Left lobe of liver (tissue), 2 donors: ENCODE data around the gene PLCB1. TPM values are rescaled to one million over a fixed set of nuclear protein-coding genes. Genes with fewer than 3 reads are reported as not detected.

Experiments used
- ATAC-seq: fragments of 200-7000 bp; cut with Tn5 transposase; one replicate; pipeline ENCODE4 v1.9.1; 2020; ENCODE audit warnings: mild to moderate bottlenecking, moderate library complexity
- DNase-seq: peaks from one replicate; pipeline ENCODE4 v3.0.0-alpha.2; 2020; ENCODE audit warnings: low spot score
- total RNA-seq: library from RNA; stranded (reverse); gene quantifications from one replicate; pipeline ENCODE4 v1.2.1, GENCODE V29; 2021
- donor health status: DM: no; HTN: no; CAD: no; lungs with moderate emphysema.
- donor health status: DM: no; HTN: yes; CAD: no.

PLCB1 gene
- total RNA-seq, 1 donor from 2014 or later: 3.9 TPM

DNA sequence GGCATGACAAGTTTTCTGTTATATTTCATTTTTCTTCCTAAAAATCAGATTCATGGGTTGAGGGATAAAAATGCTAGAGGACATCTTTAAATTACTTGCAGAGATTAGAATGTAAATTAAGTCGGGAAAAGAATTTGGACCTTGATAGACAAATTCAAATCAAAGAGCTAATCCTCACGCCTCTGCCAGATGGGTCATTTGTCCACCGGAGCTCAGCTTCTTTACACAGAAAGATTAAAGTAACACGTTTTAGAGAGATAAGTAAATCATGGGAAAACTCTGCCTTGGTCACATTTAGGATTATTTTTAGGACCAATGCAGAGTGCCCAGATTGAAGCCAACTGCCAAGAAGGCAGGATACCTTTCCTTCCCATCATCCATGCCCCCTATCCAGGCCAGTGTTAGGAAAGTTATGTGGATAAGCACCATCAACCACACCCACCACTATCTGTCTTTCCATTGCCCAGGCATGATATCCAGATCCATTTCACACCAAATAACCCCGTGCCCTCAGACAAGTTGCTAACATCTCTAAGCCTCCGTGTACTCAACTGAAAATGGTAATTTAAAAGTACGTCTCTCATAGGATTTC, 539.4 kb downstream of the PLCB1 start:
- no peak for ATAC-seq

DNA sequence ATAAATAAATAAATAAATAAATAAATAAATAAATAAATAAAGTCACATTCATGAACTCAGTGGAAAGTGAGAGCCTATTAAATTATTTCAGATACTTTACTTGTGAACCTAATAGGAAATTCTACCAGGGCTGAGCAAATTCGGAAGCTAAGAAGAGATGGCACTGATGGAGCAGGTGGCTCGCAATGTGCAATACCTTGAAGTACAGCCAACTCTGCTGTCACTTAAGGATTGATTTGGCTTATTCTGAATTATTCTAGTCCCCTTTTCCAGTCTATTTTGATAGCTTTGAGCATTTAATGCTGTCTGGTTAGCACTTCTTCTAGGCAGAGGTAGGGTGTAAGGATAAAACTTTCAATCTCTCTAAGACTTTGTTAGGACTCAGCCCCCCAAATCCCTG, 541.0 kb downstream of the PLCB1 start:
- ATAC-seq: no peak
- no peak for DNase-seq

More for the DNA sequence above, 539.4 kb downstream of the PLCB1 start:
- no peak for DNase-seq

DNA sequence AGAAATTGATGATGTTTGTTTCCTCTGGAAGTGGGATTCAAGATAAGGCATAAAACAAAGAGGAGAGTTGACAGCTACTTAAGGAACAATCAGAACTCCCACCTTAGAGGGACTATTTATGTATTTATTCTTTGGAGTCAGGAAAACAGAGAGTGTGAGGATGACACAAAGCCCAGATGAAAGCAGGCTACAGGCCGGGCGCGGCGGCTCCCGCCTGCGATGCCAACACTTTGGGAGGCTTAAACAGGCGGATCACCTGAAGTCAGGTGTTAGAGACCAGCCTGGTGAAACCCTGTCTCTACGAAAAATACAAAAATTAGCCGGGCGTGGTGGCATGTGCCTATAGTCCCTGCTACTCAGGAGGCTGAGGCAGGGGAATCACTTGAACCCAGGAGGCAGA, 543.8 kb downstream of the PLCB1 start:
- DNase-seq: no peak
- no peak for ATAC-seq

DNA sequence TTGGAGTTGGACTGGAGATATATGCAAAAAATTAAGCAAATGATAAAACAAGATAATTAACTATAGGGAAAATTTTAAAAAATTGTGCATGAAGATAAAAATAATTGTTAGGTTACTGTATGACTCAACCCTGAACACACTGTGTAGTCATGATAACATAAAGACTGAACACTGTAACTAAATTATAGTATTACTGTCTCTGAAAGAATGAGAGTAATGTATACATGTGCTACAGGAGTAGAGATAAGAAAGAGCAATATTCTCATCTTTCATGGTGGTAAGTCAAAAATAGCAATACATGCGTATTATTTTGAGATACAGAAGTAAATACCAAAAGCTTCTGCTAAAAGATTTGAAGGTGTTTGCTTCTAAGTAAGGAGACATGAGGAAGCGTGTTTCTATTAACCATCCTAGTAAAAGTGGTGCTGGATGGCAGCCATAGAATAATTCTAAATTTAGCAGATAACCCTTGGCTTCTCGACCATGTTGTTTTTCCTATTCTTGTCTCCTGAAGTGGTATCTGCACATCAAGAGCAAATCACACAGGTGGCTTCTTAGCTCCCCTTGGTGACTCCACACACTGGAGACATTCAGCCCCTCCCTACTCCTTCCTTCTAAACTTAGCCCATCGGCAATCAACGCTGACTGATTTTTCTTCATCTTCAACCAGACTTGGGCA, 546.2 kb downstream of the PLCB1 start:
- ATAC-seq (no peak), DNase-seq (no peak)

- no peak for DNase-seq
- no peak for ATAC-seq
These were observed 557.3 kb downstream of the PLCB1 start for GRCh38 chr20:8689337-8689736.

DNA sequence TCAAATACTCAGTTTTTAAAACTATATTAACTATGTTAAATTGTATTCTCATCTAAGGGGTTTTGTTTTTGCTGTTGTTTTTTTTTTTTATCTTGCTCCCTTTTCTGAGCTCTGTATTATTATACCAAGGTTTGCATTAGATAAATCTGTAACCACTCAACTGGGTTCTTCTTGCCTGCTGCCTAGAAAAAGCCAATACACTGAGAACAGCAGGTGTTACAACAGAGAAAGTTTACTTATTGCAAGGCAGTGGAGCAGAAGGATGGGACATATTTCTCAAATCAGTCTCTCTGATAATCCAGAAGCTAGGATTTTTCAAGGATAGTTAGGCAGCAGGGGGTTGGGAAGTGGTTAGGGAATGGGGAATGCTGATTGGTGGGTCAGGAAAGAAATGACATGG, 558.0 kb downstream of the PLCB1 start:
- DNase-seq: no peak
- ATAC-seq: no peak

DNA sequence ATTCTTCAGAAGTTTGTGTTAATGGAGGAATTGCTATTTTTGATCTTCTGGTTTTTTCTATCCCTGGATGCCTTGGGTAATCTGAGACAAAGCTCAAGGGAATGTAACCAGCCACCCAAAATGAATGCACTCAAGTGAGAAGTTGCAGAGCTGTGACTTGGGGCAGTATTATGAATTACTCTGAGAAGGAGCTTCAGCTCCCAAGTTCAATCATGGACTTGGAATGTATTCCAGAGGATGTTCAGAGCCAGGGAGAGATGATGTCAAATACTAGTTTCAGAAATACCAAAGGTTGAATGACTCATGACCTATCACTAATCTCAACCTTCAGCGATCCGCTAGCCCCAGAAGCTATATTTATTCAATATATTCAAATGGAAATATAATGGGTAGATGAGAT, 561.6 kb downstream of the PLCB1 start:
- DNase-seq (no peak), ATAC-seq (no peak)

GRCh38 chr20:8700756-8701155, 568.7 kb downstream of the PLCB1 start:
- no peak for ATAC-seq
- no peak for DNase-seq

- DNase-seq: no peak
- ATAC-seq: no peak
These were observed 575.1 kb downstream of the PLCB1 start for GRCh38 chr20:8706961-8707700.

GRCh38 chr20:8709627-8710026, 577.6 kb downstream of the PLCB1 start:
- no peak for DNase-seq
- peak; percentile 23 for ATAC-seq

DNA sequence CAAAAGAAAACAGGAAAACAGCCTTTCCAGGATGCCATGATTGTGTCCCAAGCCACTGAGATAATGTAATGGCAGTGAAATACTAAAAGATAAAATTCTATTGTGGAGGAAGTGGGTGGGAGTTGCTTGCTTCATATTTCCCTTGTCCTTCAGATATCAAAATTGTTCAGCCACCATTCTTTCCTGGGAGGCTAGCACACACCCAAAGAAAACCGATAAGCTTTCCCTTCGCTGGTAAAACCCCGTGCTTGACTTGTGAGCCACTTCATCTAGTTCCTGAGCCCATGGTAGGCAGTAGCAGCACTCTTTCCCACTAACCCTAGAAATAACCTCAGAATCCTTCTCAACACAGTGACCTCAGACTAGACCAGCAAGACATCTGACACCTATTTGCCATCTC, 579.4 kb downstream of the PLCB1 start:
- ATAC-seq: peak; percentile 14
- DNase-seq: no peak

GRCh38 chr20:8714206-8714605, 582.1 kb downstream of the PLCB1 start:
- no peak for DNase-seq
- ATAC-seq: no peak

GRCh38 chr20:8718279-8718678, 586.2 kb downstream of the PLCB1 start:
- ATAC-seq (no peak), DNase-seq (no peak)

DNA sequence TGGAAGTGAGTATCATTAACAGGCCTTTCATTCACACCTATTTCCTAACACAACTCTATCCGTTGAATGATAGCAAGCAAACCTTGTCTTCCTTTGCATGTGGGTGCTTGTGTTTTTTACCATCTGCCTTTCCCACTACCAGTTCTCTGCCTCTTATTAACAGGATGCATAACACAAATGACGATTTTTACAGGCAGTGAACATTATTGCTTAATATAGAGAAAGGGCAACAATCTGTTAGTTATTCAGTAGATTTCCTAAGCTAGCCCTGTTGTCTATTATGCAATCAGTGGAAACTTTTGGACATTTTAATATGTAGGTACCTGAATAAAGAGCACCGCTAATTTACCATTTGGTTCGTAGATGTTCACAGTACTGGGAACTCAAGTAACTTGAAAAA, 588.0 kb downstream of the PLCB1 start:
- ATAC-seq (peak; percentile 65), DNase-seq (no peak)

GRCh38 chr20:8721098-8721497, 589.0 kb downstream of the PLCB1 start:
- DNase-seq (no peak), ATAC-seq (peak; percentile 89)

GRCh38 chr20:8722277-8722928, 590.3 kb downstream of the PLCB1 start:
- peak; percentile 83 for ATAC-seq
- DNase-seq: peak; percentile 49

DNA sequence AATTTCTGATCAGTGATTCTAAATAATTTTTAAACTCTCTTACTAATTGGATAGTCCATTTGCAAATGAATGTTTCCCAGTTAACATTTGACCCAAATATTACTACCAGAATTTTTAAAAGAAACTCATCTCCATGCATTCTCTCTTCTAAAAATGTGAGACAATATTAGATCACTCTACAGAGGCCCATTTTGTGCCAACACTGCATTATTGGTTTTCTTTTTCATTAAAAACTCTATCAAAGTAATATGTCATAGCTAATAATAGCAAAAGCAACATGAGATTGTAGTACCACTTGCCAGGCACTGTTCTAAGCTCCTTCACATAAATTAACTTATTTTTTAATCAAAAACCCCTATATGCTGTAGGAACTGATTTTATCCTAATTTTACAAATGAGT, 591.2 kb downstream of the PLCB1 start:
- no peak for ATAC-seq
- DNase-seq: no peak

- ATAC-seq: peak; percentile 49
- no peak for DNase-seq
These were observed 592.8 kb downstream of the PLCB1 start for GRCh38 chr20:8724884-8725283.

DNA sequence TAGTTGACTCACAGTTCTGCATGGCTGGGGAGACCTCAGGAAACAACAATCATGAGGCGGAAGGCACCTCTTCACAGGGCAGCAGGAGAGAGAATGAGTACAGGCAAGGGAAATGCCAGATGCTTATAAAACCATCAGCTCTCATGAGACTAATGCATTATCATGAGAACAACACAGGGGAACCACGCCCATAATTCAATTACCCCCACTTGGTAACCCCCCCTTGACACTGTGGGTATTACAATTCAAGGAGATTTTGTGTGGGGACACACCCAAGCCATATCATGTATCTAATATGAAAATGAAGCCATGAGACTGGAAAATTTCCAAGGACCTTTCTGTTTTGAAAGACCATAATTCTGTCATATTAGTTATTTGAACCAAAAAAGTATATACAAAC, 594.4 kb downstream of the PLCB1 start:
- ATAC-seq (no peak), DNase-seq (no peak)

GRCh38 chr20:8735014-8735413, 602.9 kb downstream of the PLCB1 start:
- DNase-seq (no peak), ATAC-seq (no peak)

- DNase-seq: no peak
- no peak for ATAC-seq
These were observed 603.6 kb downstream of the PLCB1 start for GRCh38 chr20:8735674-8736073.

DNA sequence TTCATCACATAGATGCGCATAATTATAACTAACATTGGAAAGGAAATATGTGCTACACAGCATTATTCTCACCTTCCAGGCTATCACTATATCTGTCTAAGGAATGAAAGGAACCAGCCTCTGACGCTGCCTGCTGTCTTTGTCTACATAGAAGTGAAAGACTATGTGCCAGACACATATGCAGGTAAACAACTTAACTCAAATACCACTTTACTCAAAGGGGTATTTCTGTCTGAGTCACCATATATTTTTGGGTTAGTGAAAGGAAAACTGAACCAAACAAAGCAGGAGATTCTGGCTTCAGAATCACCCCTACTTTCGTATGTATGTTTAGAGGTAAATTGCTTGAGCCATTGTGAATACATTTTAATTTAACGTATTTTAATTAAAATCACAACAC, 608.2 kb downstream of the PLCB1 start:
- ATAC-seq (no peak), DNase-seq (no peak)
